Right ventricle myocardium inferior (tissue), 1 donor: ENCODE measurements around the gene RGS4. TPM values are rescaled to one million over a fixed set of nuclear protein-coding genes. Genes with fewer than 3 reads are reported as not detected.

Source experiments
- ATAC-seq: fragments of 200-7000 bp; cut with Tn5 transposase; one replicate; pipeline ENCODE4 v1.9.1; 2020; ENCODE audit warnings: mild to moderate bottlenecking, moderate library complexity
- DNase-seq: peaks from one replicate; pipeline ENCODE4 v3.0.0; 2021; ENCODE audit errors: missing footprints
- intact Hi-C: fragments of 100-400 bp; cut with DNase I; formaldehyde crosslinking; loops from one replicate; pipeline ENCODE4 v1.11.0; 2022
- long read RNA-seq: library from polyadenylated mRNA; unstranded; transcript quantifications from one replicate; pipeline ENCODE4 v2.0.0, GENCODE V29; 2021
- total RNA-seq: library from RNA; stranded (reverse); fragmentation: NEBNext Ultra II Directional; extraction: Animal tissue kit (Norgen Biotek cat#: 25700); gene quantifications from one replicate; pipeline ENCODE4 v1.2.1, GENCODE V29; 2021
- donor health status: DM: no; HTN: yes; CAD: no; lungs with severe emphysema.

RGS4 gene
- 0.92 TPM for total RNA-seq
- long read RNA-seq: 0 reads

DNA sequence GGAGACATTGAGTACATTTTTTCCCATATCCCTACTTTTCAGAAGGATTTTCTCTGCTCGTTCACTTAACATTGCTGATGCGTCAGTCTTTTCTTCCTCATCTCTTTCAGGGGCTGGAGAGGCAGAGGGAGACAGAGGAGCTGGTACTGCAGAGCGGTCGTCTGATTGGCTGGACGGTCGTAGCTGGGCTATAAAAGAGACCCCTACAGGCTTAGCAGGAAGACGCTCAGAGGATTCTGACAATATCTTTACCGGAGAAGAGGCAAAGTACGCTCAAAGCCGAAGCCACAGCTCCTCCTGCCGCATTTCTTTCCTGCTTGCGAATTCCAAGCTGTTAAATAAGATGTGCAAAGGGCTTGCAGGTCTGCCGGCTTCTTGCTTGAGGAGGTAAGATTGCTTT, at the start of gene RGS4:
Gene RGS4, plus strand, starts transcription at position 220 of the 400 bp plus-strand sequence. Its CDS starts 124 bp downstream, at position 344.
- intact Hi-C loops: no loop called here
- ATAC-seq (peak; percentile 95), DNase-seq (peak; percentile 44)

- ATAC-seq: no peak
- DNase-seq: no peak
- intact Hi-C loops: no loop called here
Observed at GRCh38 chr1:163022129-163022528, 47.0 kb upstream of the RGS4 start.

DNA sequence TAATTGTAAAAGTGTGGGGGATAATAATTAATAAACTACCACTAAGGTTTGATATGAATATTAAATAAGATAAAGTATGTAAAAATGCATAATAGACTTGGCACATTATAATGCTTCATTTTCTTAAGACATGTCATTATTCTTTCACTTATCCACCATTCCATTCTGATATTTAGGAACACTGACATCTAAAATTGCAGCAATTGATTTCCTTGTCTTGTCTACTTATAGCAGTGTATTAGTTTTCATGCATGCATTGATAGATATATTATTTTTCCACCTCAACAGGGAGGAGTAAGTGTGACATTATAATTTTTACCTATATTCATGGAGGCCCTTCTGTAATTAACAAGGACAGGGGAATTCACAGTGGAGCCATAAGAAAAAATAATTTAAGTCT, 41.6 kb upstream of the RGS4 start:
- DNase-seq (no peak), ATAC-seq (no peak)
- intact Hi-C loops: no loop called here

DNA sequence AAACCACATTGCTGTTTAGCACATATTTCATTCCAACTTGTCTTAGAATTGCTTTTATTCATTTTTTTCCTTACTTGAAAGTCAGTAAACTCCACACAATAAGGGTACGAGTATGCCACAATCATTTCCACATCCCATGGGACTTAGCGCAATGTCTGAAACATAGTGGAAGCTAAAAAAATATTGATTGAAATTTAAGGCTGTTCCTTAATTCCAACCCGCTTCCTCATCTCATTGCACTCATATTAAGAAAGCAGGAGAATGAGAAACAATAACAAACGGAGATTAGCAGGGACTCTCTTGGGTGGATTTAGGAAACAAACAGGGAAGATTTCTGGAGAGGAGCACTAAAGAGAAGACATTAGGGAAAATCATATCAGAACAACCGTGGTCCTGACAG, 39.3 kb upstream of the RGS4 start:
- no peak for ATAC-seq
- intact Hi-C loops: no loop called here
- DNase-seq: no peak

GRCh38 chr1:163035446-163036249, 33.5 kb upstream of the RGS4 start:
- DNase-seq (no peak), ATAC-seq (no peak)
- intact Hi-C loops: no loop called here

DNA sequence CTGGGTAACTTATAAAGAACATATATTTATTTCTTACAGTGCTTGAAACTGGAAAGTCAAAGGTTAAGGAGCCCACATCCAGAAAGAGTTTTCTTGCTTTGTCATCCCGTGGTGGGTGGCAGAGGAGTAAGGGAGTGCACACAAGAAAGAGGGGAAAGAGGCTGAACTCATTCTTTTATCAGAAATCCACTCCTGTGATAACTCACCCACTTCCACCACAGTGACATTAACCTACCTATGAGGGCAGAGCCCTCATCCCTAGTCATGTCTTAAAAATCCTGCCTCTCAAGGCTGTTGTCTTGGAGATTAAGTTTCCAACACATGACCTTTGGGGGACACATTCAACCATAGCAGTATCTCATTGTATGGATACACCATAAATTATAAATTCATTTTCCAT, 32.5 kb upstream of the RGS4 start:
- DNase-seq (no peak), ATAC-seq (no peak)
- intact Hi-C loops: no loop called here

DNA sequence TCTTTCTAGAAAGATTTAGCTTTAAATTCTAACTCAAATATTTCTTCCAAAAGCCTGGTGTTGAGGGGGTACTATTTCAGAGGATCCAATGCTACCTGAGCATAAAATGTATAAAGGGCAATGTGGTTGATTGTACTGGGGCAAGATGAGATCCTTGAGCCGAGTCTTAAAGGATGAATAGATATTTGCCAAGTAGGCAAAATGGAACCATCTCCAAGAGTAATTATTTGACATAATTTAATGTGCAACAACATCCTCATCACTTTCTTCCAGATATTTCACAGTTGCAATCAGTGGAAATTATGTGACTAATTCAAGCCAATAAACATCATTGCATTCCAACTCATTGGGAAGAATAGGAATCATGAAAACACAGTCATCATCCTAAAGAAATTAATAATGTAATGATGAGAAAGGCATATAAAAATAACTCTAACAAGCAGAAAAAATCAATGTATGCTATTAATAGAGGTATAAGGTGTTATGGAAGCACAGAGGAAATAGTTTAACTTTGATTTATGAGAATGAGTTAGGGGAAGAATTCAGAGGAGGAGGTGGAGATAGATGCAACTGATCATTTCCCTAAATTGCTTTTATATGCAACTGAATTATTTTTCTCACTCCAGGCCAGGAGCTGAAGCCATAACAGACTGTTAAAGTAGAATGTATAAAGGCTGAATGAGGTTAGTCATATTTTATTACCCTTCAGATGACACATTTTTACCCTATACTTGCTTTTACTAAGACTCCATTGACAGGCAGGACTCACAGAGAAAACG, 30.0 kb upstream of the RGS4 start:
- DNase-seq: no peak
- intact Hi-C loops: no loop called here
- ATAC-seq: no peak

DNA sequence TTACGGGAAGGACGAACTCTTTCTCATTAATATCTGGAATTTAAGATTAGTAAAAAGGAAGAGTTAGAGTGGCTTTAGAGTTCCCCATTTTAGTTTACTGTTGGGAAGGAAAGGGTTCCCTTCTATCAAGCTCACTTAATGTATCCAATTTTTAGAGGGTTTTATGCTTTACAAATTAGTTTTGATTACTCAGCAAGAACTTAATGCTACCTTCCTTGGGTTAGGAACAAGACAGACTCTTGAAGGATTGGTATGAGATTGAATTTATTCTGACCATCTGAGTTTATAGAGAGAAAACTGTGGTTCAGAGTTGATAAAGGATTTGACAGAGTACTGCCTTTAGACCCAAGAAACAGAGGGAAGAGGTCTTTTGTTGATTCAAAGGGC, 29.5 kb upstream of the RGS4 start:
- intact Hi-C loops: no loop called here
- DNase-seq (no peak), ATAC-seq (no peak)

DNA sequence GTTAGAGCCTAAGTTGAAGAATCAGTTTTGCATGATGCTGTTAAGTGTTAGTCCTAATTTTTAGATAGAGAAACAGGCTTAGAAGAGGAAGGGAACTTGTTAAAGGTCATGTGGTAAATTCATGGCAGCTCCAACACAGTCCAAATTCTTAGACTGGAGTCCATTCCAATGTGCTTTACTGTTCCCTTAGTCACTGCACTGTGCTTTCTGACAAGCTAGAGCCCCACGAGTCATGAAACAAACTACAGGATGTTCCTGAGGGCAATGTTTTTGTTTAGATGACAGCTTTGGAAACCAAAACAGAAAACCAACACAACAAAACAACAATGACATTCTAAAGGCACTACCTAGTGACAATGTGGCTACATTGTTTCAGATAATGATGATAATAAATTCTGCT, 23.1 kb upstream of the RGS4 start:
- intact Hi-C loops: no loop called here
- DNase-seq (no peak), ATAC-seq (no peak)

- intact Hi-C loops: no loop called here
- ATAC-seq (no peak), DNase-seq (no peak)
Observed at GRCh38 chr1:163047951-163048659, 21.1 kb upstream of the RGS4 start.

DNA sequence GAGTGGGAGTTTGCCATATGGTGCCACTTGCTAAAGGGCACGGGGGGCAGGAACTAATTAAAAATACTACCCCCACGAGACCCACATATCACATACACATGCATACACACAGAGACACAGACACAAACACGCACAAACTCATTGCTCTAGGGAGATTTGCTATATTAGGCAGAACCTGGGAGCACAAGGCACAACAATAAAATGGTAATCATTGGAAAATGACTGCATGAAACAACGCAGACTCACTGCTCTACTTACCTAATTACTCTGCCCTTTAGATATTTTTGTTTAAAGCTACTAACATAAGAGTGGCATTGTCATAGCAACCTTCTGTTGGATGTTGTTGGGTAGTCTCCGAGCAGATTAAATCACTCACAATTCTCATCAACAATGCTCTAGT, 20.3 kb upstream of the RGS4 start:
- ATAC-seq (no peak), DNase-seq (no peak)

GRCh38 chr1:163049296-163049695, 19.9 kb upstream of the RGS4 start:
- DNase-seq (no peak), ATAC-seq (no peak)
- intact Hi-C loops: no loop called here

More for the DNA sequence above, 20.3 kb upstream of the RGS4 start:
- intact Hi-C loops: no loop called here

DNA sequence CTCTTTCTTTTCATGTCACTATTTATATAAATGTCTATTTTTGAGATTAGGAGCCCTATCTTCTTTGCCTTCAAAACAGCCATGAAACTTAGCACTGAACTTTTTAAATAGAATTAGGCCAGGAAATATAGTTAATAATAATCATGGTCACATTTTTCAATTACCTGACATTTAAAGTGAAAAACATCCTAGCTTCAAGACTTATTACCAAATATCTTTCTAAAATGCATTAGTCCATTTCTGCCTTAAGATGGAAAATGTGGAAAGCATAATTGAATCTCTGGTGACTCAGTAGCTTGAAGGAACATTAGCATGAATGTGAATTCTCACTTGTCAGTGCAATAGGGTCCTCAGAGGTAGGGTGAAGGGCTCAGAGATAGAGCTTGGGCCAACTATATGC, 18.7 kb upstream of the RGS4 start:
- DNase-seq: no peak
- intact Hi-C loops: no loop called here
- no peak for ATAC-seq

DNA sequence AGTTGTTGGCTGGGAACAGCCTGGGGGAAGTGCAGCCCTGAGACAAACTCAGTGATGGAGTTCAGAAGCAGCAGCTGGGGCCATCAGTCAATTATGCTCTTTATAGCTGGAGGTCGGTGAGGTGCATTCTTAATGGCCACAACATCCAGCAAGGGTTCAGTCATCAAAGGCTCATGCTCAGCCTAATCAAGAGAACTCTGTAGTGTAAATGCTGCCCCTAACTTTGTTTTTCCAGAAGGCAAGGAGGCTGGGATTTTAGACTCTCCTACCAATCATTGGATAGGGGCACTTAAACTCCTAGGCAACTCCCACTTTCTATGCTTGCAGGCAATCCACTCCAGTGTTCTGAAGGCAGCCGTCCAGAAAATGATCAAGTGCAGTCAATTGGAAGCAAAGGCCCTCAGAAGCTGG, 15.0 kb upstream of the RGS4 start:
- intact Hi-C loops: no loop called here
- ATAC-seq (no peak), DNase-seq (no peak)

DNA sequence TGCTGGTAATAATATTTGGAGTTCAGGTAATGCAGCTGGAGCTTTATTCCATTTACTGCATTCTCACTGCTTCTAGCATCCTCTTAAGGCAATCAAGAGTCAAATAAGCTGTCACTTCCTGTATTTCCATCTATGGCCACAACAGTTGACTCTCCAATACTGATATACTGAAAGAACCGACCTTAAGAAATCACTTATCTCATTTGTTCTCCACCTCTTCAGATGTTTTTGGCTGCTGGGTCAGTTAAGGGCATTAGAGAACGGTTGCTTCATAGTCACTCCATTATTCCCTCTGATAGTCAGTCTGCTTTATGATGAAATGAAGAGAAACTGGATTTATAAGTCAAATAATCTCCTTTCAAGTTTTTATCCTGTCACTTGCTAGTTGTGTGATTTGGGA, 14.2 kb upstream of the RGS4 start:
- ATAC-seq (no peak), DNase-seq (no peak)
- intact Hi-C loops: no loop called here

DNA sequence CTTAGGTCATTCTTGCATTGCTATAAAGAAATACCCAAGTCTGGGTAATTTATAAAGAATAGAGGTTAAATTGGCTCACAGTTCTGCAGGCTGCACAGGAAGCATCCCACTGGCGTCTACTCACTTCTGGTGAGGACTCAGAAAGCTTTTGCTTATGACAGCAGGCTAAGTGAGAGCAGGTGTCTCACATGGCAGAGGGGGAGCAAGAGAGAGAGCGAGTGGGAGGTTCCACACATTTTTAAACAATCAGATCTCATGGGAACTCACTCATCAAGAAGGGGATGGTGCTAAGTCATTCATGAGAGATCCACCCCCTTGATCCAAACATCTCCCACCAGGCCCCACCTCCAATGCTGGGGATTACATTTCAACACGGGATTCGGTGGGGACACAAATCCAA, 13.6 kb upstream of the RGS4 start:
- intact Hi-C loops: no loop called here

DNA sequence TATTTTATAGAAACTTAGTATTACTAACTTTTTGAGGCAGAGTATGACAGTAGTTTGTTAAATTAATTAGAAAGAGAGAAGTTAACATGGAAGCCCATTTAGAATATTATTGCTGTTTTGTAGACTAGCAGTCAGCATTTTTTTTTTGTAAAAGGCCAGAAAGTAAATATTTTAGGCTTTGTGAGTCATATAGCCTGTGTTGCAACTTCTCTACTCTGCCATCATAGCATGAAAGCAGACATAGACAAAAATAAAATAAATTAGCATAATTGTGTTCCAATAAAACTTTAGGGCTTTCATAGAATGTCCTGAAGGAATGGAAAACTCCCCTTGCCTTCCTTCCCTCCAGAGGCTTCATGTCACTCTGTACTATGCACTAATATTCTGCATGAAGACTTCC, 12.3 kb upstream of the RGS4 start:
- intact Hi-C loops: no loop called here
- DNase-seq (no peak), ATAC-seq (no peak)

More for the DNA sequence above, 13.6 kb upstream of the RGS4 start:
- DNase-seq: no peak
- no peak for ATAC-seq

GRCh38 chr1:163060343-163061007, 8.7 kb upstream of the RGS4 start:
- intact Hi-C loops: no loop called here
- ATAC-seq (no peak), DNase-seq (no peak)

GRCh38 chr1:163063143-163063542, 6.0 kb upstream of the RGS4 start:
- DNase-seq (no peak), ATAC-seq (no peak)
- intact Hi-C loops: no loop called here
